ENCODE results near the gene LINGO4.

Gene LINGO4

DNA sequence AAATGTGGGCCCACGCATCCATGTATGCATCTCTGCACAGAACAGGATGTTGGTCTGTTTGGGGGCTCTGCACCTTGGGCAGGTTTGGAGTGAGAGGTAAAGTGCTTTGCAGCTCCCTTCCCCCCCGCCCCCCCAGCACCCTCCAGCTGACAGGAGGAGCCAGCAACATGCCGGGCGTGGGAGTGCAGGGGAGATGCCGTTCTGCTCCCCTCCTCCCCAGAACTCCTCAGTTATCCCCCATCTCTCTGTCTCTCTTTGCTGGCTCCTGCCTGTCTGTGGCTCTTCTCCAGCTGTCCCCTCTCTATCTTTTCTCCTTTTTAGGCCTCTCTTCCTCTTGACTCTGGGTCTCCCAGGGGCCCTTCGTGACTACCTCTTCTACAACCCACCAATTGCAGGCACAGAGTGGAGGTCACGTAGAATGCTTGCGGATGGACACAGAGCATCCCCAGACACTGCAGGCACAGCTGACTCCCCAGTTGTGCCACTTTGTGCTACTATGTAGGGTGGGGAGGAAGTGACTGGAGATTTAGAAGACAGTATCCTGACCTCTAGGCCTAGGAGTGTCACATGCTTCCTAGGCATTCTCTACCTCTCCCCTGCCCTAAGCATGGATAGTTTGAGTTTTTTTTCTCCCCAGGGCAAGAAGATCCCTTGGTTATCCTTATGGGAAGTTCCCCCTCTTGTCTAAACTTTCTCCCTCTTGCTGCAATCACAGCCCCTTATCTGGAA lies 28.1 kb upstream of the LINGO4 start:
- no peak for DNase-seq

- DNase-seq, result no peak
These were observed 27.2 kb upstream of the LINGO4 start for GRCh38 chr1:151832318-151832980.

GRCh38 chr1:151831605-151832004 lies 26.4 kb upstream of the LINGO4 start, which contains the start of gene RORC:
RORC (minus strand) TSS chr1:151831802; CDS start chr1:151831764, 38 bp downstream.
- no peak for DNase-seq

- DNase-seq, result no peak
These were observed 26.0 kb upstream of the LINGO4 start for GRCh38 chr1:151831256-151831591.

- DNase-seq, result no peak
These were observed 24.8 kb upstream of the LINGO4 start for GRCh38 chr1:151830055-151830454.

GRCh38 chr1:151829352-151830046 lies 24.3 kb upstream of the LINGO4 start:
- DNase-seq, result no peak

GRCh38 chr1:151828921-151829320 lies 23.7 kb upstream of the LINGO4 start:
- DNase-seq, result no peak

- peak in 1 of 2 donors; percentile 34 for DNase-seq
These were observed 22.6 kb upstream of the LINGO4 start for GRCh38 chr1:151827853-151828252.

GRCh38 chr1:151825751-151826660 lies 20.8 kb upstream of the LINGO4 start:
- peak in 1 of 2 donors; percentile 44 for DNase-seq

GRCh38 chr1:151825204-151825603 lies 20.0 kb upstream of the LINGO4 start:
- no peak for DNase-seq

DNA sequence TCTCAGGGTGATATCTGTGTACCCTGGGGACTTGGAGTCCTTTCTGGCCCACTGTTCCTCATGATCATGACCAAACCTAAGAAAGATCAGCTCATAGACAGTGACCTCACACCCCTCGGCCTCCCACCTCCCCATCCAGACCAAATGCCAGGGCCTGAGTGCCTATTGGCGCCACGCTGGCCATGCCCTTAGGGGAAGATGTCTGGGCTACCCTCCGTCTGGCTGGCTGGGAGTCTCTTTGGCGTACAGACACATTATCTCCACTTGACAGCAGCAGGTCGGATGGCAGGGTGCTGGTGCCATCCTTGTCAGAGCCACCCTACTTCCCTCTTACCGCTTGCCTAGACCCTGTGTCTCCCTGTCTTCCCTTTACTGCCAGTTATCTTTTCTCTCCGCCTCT lies 18.0 kb upstream of the LINGO4 start:
- no peak for DNase-seq

DNA sequence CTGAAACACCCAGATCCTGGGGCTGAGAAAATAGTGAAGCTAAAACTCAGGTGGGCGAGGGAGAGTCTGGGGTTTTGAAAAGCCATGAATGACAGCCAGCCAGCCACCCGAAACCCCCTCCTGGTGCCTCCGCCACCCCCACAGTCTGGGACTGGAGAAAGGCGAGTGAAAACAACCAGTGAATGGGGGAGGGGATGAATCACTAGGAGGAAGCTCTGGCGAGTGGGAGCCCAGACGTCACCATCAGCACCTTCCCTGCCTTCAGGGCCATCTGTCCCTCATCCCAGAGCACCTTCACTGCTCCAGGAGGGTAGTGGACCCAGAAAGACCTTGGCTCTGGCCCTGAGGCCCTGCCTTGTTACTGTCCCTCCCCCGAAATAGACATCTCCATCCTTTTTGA lies 17.2 kb upstream of the LINGO4 start:
- no peak for DNase-seq

- DNase-seq, result peak in 1 of 2 donors; percentile 38
These were observed 15.7 kb upstream of the LINGO4 start for GRCh38 chr1:151820940-151821339.

- DNase-seq, result no peak
These were observed 14.9 kb upstream of the LINGO4 start for GRCh38 chr1:151819976-151820623.

GRCh38 chr1:151819227-151819835 lies 14.1 kb upstream of the LINGO4 start:
- no peak for DNase-seq

DNA sequence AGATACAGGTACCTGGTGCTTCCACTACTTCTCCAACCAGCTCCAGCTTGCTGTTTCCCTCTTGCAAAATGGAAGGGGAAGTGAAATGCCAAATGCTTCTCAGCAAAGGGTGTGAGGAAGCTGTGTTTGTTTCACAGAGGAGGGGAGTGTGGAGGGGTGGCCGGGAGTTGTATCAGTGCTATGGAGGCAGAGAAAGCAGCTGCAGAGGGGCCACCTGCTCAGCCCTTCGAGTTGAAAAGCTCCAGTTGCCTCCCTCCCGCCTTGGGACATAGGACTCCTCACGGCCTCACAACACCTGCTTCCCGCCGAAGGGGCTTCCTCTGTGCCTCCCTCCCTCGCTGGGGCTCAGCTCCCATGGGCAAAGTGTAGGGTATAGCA lies 12.1 kb upstream of the LINGO4 start:
- DNase-seq, result no peak

- DNase-seq, result no peak
These were observed 11.5 kb upstream of the LINGO4 start for GRCh38 chr1:151816548-151817352.

GRCh38 chr1:151815716-151816327 lies 10.6 kb upstream of the LINGO4 start:
- peak; percentile 46 to 60 for DNase-seq

DNA sequence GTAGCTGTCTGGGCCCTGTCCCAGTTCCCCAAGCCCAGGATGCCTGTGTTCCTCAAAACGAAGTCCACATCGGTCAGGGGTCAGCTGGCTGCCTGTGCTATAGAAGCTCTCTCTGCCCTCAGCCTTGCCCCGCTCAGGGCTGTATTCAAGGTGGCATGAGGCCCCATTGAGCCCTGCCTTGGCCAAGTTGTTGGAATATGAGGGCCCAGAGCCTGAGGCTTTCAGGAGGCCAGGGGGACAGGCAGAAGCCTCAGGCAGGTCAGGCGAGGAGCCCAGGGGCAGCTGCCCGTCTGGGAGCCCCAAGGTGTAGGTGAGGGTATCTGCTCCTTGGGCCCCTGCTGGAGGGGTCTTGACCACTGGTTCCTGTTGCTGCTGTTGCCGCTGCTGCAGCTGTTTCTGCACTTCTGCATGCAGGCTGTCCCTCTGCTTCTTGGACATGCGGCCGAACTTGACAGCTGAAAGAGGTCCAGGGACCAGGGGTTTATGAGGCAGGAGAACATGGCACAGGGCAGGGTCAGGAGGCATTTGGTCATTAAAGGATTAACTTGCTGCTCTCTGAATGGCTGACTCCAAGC lies 9.8 kb upstream of the LINGO4 start:
- no peak for DNase-seq

DNA sequence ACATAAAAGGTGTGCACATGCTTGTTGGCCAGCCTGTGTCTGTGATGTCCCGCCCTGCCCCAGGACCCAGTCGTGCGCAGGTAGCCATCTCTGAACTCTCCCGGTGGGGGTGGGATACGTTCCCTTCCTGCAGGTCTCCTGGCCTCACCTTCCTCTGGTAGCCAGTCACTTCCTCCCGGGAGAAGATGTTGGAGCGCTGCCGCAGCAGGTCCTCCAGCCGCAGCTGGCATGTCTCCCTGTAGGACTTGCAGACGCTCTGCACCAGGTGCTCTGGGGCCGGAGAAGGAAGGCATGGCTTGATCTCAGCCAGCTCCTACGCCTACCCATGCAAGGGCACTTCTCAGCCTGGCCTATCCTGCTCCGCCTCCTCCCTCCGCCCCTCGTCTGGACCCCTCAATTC lies 9.2 kb upstream of the LINGO4 start:
- DNase-seq, result no peak

Data from CD4-positive, alpha-beta T cell treated with Interleukin-1 beta for 1 hour (primary cell).